Left ventricle myocardium superior (tissue), 1 donor: ENCODE measurements around the gene GNB1. TPM values are rescaled to one million over a fixed set of nuclear protein-coding genes. Genes with fewer than 3 reads are reported as not detected.
A peak's percentile ranks its signal among the peaks of the same experiment; 100 is the strongest.

Source experiments
- ATAC-seq: fragments of 200-7000 bp; cut with Tn5 transposase; one replicate; pipeline ENCODE4 v1.9.1; 2020; ENCODE audit warnings: mild to moderate bottlenecking, moderate library complexity
- DNase-seq: peaks from one replicate; pipeline ENCODE4 v3.0.0-alpha.2; 2020
- intact Hi-C: fragments of 100-400 bp; cut with micrococcal nuclease; formaldehyde crosslinking; loops from one replicate; pipeline ENCODE4 v1.11.0; 2022
- total RNA-seq: library from RNA; stranded (reverse); fragmentation: NEBNext Ultra II Directional; extraction: Animal tissue kit (Norgen Biotek cat#: 25700); gene quantifications from one replicate; pipeline ENCODE4 v1.2.1, GENCODE V29; 2021
- donor health status: DM: no; HTN: yes; CAD: no; lungs with severe emphysema.

Gene GNB1
- total RNA-seq, 1 donor from 2014 or later = 172 TPM

- intact Hi-C loops = no loop called here
- ATAC-seq = peak; percentile 35
- DNase-seq = no peak
These were observed 48.3 kb downstream of the GNB1 start for GRCh38 chr1:1842360-1843146.

GRCh38 chr1:1841575-1841995 is 49.3 kb downstream of the GNB1 start:
- ATAC-seq = peak; percentile 10
- intact Hi-C loops = no loop called here

GRCh38 chr1:1839311-1839965 is 51.4 kb downstream of the GNB1 start:
- ATAC-seq = no peak
- no peak for DNase-seq
- intact Hi-C loops = loop anchor here (10.0 kb wide), 1 partner anchor 45 kb away; no protein-coding TSS in a partner anchor

More at GRCh38 chr1:1841575-1841995, 49.3 kb downstream of the GNB1 start:
- DNase-seq = no peak

GRCh38 chr1:1836119-1836518 is 54.8 kb downstream of the GNB1 start:
- DNase-seq (no peak), ATAC-seq (no peak)
- intact Hi-C loops = loop anchor here (10.0 kb wide), 1 partner anchor 49 kb away; no protein-coding TSS in a partner anchor

GRCh38 chr1:1835546-1835945 is 55.3 kb downstream of the GNB1 start:
- intact Hi-C loops = loop anchor here (10.0 kb wide), 1 partner anchor 49 kb away; no protein-coding TSS in a partner anchor
- no peak for DNase-seq
- ATAC-seq = no peak

GRCh38 chr1:1833916-1834325 is 57.0 kb downstream of the GNB1 start:
- DNase-seq = no peak
- peak; percentile 39 for ATAC-seq
- intact Hi-C loops = loop anchor here (10.0 kb wide), 1 partner anchor 51 kb away; no protein-coding TSS in a partner anchor

GRCh38 chr1:1833456-1833855 is 57.4 kb downstream of the GNB1 start:
- peak; percentile 76 for ATAC-seq
- no peak for DNase-seq
- intact Hi-C loops = loop anchor here (10.0 kb wide), 1 partner anchor 51 kb away; no protein-coding TSS in a partner anchor

- intact Hi-C loops = loop anchor here (10.0 kb wide), 1 partner anchor 52 kb away; no protein-coding TSS in a partner anchor
- no peak for DNase-seq
- ATAC-seq = peak; percentile 11
These were observed 58.1 kb downstream of the GNB1 start for GRCh38 chr1:1832820-1833219.

GRCh38 chr1:1832166-1832565 is 58.7 kb downstream of the GNB1 start:
- intact Hi-C loops = loop anchor here (10.0 kb wide), 1 partner anchor 53 kb away; no protein-coding TSS in a partner anchor
- DNase-seq (no peak), ATAC-seq (no peak)

GRCh38 chr1:1827089-1827848 is 63.6 kb downstream of the GNB1 start:
- no peak for ATAC-seq
- no peak for DNase-seq
- intact Hi-C loops = no loop called here

- ATAC-seq (no peak), DNase-seq (no peak)
- intact Hi-C loops = no loop called here
These were observed 64.4 kb downstream of the GNB1 start for GRCh38 chr1:1826356-1827088.

- no peak for ATAC-seq
- intact Hi-C loops = no loop called here
These were observed 65.7 kb downstream of the GNB1 start for GRCh38 chr1:1825217-1825616.

GRCh38 chr1:1819762-1820161 is 71.1 kb downstream of the GNB1 start:
- intact Hi-C loops = no loop called here
- ATAC-seq = no peak

More at GRCh38 chr1:1825217-1825616, 65.7 kb downstream of the GNB1 start:
- DNase-seq = no peak

GRCh38 chr1:1817221-1817620 is 73.7 kb downstream of the GNB1 start:
- DNase-seq = no peak
- ATAC-seq = no peak
- intact Hi-C loops = no loop called here

More at GRCh38 chr1:1819762-1820161, 71.1 kb downstream of the GNB1 start:
- DNase-seq = no peak

- DNase-seq (no peak), ATAC-seq (no peak)
- intact Hi-C loops = no loop called here
These were observed 75.1 kb downstream of the GNB1 start for GRCh38 chr1:1815606-1816281.

GRCh38 chr1:1809489-1809888 is 81.4 kb downstream of the GNB1 start:
- DNase-seq (no peak), ATAC-seq (no peak)
- intact Hi-C loops = no loop called here

GRCh38 chr1:1808206-1808605 is 82.7 kb downstream of the GNB1 start:
- ATAC-seq (no peak), DNase-seq (no peak)
- intact Hi-C loops = no loop called here

GRCh38 chr1:1806890-1807289 is 84.0 kb downstream of the GNB1 start:
- DNase-seq (no peak), ATAC-seq (peak; percentile 58)
- intact Hi-C loops = no loop called here
